T47D (cell line): ENCODE measurements around the gene NPFFR2.
"Not testable (repeated sequence)": the region's sequence is repeated elsewhere in the genome, so short reads cannot be mapped to it uniquely, and the experiment has no call there.

Source experiments
- DNase-seq, 2 experiments: peaks; one replicate each; pipeline versions ENCODE4 v3.0.0 to v3.0.0-alpha.2; 2011 to 2012; ENCODE audit warnings: low read depth in 1 of 2, low spot score in 1 of 2
- JUND ChIP-seq: IDR thresholded peaks from 2 replicates; pipeline ENCODE4 v1.6.1; 2012; ENCODE audit warnings: low read depth
- in situ Hi-C: cut with HindIII; loops from 2 replicates; pipeline ENCODE4 v1.10.0; 2016; ENCODE audit warnings: low sequenced_read_pairs, low pct_unique_long_range_greater_than_20kb

NPFFR2 gene

DNA sequence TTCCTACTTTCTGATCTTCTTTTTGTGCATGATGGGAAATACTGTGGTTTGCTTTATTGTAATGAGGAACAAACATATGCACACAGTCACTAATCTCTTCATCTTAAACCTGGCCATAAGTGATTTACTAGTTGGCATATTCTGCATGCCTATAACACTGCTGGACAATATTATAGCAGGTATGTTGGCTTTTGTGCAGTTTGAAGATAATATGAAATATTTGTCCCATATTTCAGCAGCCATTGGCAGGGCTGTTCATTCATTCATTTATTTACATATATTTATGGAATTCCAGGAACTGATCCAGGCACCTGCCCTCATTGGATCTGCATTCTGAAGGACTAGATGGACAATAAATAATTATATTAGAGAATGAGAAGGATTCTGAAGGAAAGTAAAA is 96.9 kb downstream of the NPFFR2 start:
- TF ChIP-seq JUND, result no peak
- DNase-seq, result peak; percentile 6 to 52
- in situ Hi-C loops, result no loop called here

DNA sequence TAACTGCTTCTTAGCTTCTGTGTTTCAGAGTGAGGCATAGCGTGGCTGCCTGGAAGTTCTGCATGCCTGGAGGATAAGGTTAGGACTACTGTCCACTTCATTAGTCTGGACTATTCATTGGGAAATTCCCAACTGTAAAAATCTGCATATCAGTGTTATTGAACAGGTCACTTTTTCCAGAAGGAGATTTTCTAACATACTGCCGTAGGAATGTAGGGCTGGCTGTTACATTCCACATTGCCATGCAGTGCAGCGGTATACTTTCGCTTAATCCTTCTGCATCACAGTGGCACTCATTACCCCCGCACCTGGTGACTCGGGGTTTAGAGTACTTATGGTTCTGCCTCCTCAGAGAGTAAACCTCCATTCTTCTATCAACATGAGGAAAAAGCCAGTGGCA is 104.6 kb downstream of the NPFFR2 start:
- no peak for TF ChIP-seq JUND
- in situ Hi-C loops, result no loop called here
- no peak for DNase-seq

DNA sequence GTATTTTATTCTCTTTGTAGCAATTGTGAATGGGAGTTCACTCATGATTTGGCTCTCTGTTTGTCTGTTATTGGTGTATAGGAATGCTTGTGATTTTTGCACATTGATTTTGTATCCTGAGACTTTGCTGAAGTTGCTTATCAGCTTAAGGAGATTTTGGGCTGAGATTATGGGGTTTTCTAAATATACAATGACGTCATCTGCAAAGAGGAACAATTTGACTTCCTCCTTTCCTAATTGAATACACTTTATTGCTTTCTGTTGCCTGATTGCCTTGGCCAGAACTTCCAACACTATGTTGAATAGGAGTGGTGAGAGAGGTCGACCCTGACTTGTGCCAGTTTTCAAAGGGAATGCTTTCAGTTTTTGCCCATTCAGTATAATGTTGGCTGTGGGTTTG is 108.2 kb downstream of the NPFFR2 start:
- in situ Hi-C loops, DNase-seq: not testable (repeated sequence)

DNA sequence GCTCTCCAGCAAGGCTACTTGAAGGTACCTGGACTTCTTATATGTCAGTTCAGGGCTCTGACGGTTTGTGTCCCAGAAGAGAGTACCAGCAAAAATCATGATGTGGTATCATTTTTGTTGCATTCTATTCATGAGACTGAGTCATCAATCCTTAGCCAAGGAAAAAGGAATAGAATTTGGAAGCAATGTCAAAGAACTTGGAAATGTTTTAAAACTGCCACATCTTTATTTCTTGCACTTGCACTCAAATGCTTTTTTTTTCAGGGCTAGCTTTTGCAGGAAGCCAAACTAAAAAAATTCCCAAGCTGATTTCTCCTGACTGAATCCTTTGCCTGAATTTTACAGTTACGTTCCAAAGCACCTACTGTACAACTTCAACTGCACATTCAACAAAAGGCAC is 112.4 kb downstream of the NPFFR2 start:
- no peak for TF ChIP-seq JUND
- in situ Hi-C loops, result no loop called here
- no peak for DNase-seq

DNA sequence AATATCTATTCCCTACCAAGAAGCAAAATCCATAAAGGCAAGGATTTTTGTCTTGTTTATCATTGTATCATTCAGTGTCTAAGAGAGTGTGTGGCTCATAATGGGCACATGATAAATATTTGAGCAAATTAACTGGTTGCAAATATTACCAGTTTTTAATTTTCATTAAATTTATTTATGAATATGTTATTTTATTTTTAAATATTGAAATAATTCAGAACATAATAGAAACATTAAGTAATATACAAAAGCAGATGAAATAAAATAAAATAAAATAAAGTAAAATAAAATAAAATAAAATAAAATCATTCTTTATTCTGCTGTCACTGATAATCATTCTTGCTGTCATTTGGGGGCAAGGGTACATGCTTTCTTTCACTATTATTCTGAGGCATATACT is 120.9 kb downstream of the NPFFR2 start:
- TF ChIP-seq JUND, result no peak
- no peak for DNase-seq
- in situ Hi-C loops, result no loop called here

DNA sequence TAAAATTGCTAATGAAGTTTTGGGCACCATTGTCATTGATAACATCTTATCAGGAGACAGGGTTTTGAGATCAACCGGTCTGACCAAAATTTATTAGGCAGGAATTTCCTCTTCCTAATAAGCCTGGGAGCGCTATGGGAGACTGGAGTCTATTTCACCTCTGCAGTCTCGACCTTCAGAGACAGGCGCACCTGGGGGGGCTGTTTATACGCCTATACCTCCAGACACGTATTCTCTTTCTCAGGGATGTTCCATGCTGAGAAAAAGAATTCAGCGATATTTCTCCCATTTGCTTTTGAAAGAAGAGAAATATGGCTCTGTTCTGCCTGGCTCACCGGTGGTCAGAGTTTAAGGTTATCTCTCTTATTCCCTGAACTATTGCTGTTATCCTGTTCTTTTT is 121.8 kb downstream of the NPFFR2 start:
- in situ Hi-C loops, result not testable (repeated sequence)

DNA sequence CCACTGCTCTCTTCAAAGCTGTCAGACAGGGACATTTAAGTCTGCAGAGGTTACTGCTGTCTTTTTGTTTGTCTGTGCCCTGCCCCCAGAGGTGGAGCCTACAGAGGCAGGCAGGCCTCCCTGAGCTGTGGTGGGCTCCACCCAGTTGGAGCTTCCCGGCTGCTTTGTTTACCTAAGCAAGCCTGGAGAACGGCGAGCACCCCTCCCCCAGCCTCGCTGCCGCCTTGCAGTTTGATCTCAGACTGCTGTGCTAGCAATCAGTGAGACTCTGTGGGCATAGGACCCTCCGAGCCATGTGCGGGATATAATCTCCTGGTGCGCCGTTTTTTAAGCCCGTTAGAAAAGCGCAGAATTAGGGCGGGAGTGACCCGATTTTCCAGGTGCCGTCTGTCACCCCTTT is 137.5 kb downstream of the NPFFR2 start:
- DNase-seq, in situ Hi-C loops: not testable (repeated sequence)

More for the DNA sequence above, 121.8 kb downstream of the NPFFR2 start:
- DNase-seq, result not testable (repeated sequence)

DNA sequence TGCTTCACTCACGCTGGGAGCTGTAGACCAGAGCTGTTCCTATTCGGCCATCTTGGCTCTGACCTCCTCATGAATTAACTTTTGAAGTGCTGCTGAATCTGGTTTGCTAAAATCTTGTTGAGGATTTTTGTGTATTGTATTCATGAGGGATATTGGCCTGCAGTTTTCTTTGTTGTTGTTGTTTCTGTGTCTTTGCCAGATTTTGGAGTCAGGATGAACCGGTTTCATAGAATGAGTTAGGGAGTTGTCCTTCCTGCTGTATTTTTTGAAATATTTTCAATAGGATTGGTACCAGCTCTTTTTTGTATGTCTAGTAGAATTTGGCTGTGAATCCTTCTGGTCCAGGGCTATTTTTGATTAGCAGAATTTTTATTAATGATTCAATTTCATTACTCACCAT is 138.1 kb downstream of the NPFFR2 start:
- peak in 1 of 2 experiments; percentile 38 for DNase-seq
- TF ChIP-seq JUND, result no peak
- in situ Hi-C loops, result no loop called here

DNA sequence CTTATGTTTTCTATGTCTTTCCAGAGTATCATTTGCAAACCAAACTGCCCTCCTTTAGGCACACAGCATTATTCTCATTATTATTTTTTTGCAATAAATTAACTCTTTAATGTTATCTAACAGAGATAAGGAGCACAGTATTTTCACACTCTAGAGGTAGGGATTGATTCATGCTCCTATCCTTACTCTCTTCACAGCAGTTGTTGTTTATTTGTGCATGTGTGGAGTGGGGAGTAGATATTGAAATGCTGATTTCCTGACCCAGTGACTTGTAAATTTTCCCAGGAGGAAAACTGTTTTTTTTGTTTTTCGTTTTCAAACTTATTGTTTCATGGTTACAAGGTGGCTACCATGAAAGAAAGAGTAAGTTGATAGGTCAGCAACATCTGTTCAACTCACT is 140.0 kb downstream of the NPFFR2 start:
- in situ Hi-C loops, result no loop called here
- DNase-seq, result no peak
- no peak for TF ChIP-seq JUND

DNA sequence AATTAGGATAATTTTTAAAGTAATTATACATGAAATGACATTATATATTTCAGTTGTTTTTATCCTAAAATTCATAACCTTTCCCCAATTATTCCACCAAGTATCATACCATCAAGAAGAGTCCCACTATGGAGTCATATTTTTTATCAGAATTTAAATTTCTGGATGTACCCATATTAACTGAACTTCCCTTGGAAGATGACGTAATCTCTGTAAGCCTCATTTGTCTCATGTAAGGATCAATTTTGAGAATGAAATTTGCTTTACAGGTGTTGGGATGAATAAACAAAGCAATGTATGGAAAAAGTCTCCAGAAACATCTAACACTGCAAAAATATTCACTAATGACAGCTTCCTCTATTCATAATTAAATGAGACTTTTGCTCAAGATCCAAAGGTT is 147.5 kb downstream of the NPFFR2 start:
- no peak for TF ChIP-seq JUND
- in situ Hi-C loops, result no loop called here
- no peak for DNase-seq

DNA sequence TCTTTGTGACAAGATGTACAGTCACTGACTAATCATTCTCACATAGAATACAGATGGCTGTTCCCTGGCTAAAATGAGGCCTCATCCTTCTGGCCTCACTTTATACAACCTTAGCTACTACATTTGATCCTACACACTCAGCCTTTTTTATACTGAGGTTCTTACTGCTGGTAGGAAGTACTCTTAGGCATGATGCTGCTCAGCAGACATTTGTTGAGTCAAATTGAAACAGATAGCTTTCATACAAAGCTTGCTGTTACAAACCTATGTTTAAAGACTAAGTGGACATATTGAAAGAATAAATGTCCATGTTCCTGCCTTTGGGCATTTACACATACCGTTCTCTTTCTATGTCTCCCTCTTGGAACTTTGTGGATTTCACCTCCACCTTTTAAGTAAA is 154.9 kb downstream of the NPFFR2 start:
- no peak for DNase-seq
- in situ Hi-C loops, result no loop called here
- TF ChIP-seq JUND, result no peak

DNA sequence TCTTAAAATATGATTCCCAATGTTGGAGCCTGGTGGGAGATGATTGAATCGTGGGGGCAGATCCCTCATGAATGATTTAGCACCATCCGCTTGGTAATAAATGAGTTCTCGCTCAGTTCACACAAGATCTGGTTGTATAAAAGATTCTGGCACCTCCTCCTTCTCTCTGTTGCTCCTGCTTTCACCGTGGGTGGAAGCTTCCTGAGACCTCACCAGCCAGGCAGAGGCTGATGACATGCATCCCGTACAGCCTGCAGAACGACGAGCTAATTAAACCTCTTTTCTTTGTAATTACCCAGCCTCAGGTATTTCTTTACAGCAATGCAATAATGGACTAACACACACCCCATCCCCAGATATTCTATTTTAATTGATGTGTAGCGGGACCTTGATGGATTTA is 162.2 kb downstream of the NPFFR2 start:
- no peak for TF ChIP-seq JUND
- no peak for DNase-seq
- in situ Hi-C loops, result no loop called here

DNA sequence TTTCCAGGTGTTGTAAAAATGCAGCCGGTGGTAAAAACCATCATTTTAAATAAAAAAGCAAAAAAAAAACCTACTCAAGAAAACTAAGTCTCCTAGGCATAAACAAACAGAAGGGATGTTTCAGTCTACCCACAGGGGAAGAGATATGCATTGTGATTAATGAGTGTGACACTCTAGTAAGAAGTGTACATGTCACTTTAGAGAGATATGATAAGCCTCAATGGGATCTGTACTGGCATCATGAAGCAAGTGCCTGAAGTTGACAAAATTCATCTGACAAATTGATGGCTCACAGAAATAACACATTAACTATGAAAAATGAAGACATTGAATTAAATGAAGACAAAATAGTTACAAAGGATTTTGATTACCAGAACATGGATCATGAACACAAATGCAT is 162.7 kb downstream of the NPFFR2 start:
- no peak for TF ChIP-seq JUND
- in situ Hi-C loops, result no loop called here
- DNase-seq, result no peak
